Osteocyte (in vitro differentiated cells): ENCODE data around the gene IFIT3. TPM values are rescaled to one million over a fixed set of nuclear protein-coding genes. Genes with fewer than 3 reads are reported as not detected.

ENCODE experiments used
- DNase-seq: peaks from one replicate; pipeline ENCODE4 v3.0.0; 2021; ENCODE audit warnings: mixed read lengths; ENCODE audit not compliant: unreplicated experiment; ENCODE audit errors: extremely low spot score
- H3K27ac Mint-ChIP-seq: one replicate; pipeline ENCODE4 v1.8.0; 2021; ENCODE audit warnings: mild to moderate bottlenecking, mixed read lengths; ENCODE audit not compliant: unreplicated experiment
- H3K27me3 Mint-ChIP-seq: one replicate; pipeline ENCODE4 v1.8.0; 2021; ENCODE audit warnings: mixed read lengths; ENCODE audit not compliant: unreplicated experiment
- H3K36me3 Mint-ChIP-seq: one replicate; pipeline ENCODE4 v1.8.0; 2021; ENCODE audit warnings: mixed read lengths; ENCODE audit not compliant: unreplicated experiment
- H3K4me1 Mint-ChIP-seq: one replicate; pipeline ENCODE4 v1.8.0; 2021; ENCODE audit warnings: mixed read lengths; ENCODE audit not compliant: unreplicated experiment
- H3K4me3 Mint-ChIP-seq: one replicate; pipeline ENCODE4 v1.8.0; 2021; ENCODE audit warnings: mild to moderate bottlenecking, moderate library complexity, mixed read lengths; ENCODE audit not compliant: unreplicated experiment
- H3K9me3 Mint-ChIP-seq: one replicate; pipeline ENCODE4 v1.8.0; 2021; ENCODE audit warnings: mixed read lengths; ENCODE audit not compliant: unreplicated experiment
- CTCF ChIP-seq: fragments of 200-600 bp; sonication (generic); IDR thresholded peaks from 2 replicates; pipeline ENCODE4 v1.5.0; 2021; ENCODE audit warnings: antibody characterized with exemption, mild to moderate bottlenecking, moderate library complexity
- total RNA-seq: library from RNA; stranded (reverse); gene quantifications from 2 replicates; pipeline ENCODE4 v1.2.1, GENCODE V29; 2021

The IFIT3 gene
- total RNA-seq, 1 donor from 2014 or later: 19.9 TPM

- Mint-ChIP-seq H3K4me1 (peaks cover 50% of the 10 kb centered on the region), H3K36me3 (peaks cover 5% of the 10 kb centered on the region), H3K4me3 (peak overlapping the region; percentile 57), H3K27me3 (no peaks in the 10 kb centered on the region), H3K9me3 (peaks cover 4% of the 10 kb centered on the region), H3K27ac (peak overlapping the region; percentile 99)
- DNase-seq: peak; percentile 84
- no peak for TF ChIP-seq CTCF
Observed at GRCh38 chr10:89351780-89352597, 24.2 kb downstream of the IFIT3 start.

- H3K36me3 Mint-ChIP-seq: peaks cover 5% of the 10 kb centered on the region
- peaks cover 4% of the 10 kb centered on the region for H3K9me3 Mint-ChIP-seq
- peaks cover 55% of the 10 kb centered on the region for H3K4me1 Mint-ChIP-seq
- no peak overlapping the region for H3K4me3 Mint-ChIP-seq
- H3K27ac Mint-ChIP-seq: peak overlapping the region; percentile 99
- TF ChIP-seq CTCF: no peak
- no peaks in the 10 kb centered on the region for H3K27me3 Mint-ChIP-seq
- DNase-seq: no peak
Observed at GRCh38 chr10:89352802-89353201, 25.0 kb downstream of the IFIT3 start.

GRCh38 chr10:89355394-89355931, 27.7 kb downstream of the IFIT3 start:
- peaks cover 4% of the 10 kb centered on the region for H3K9me3 Mint-ChIP-seq
- no peak overlapping the region for H3K4me3 Mint-ChIP-seq
- H3K36me3 Mint-ChIP-seq: peaks cover 5% of the 10 kb centered on the region
- H3K27me3 Mint-ChIP-seq: no peaks in the 10 kb centered on the region
- TF ChIP-seq CTCF: no peak
- peaks cover 42% of the 10 kb centered on the region for H3K4me1 Mint-ChIP-seq
- DNase-seq: no peak
- no peak overlapping the region for H3K27ac Mint-ChIP-seq

GRCh38 chr10:89357096-89357495, 29.3 kb downstream of the IFIT3 start:
- Mint-ChIP-seq H3K27ac (no peak overlapping the region), H3K27me3 (no peaks in the 10 kb centered on the region), H3K9me3 (peaks cover 4% of the 10 kb centered on the region), H3K36me3 (peaks cover 5% of the 10 kb centered on the region), H3K4me1 (peaks cover 25% of the 10 kb centered on the region), H3K4me3 (no peak overlapping the region)
- DNase-seq: no peak
- no peak for TF ChIP-seq CTCF

- no peak for DNase-seq
- Mint-ChIP-seq H3K27ac (no peak overlapping the region), H3K4me1 (peaks cover 17% of the 10 kb centered on the region), H3K4me3 (no peak overlapping the region), H3K9me3 (peaks cover 4% of the 10 kb centered on the region), H3K36me3 (peaks cover 5% of the 10 kb centered on the region), H3K27me3 (no peaks in the 10 kb centered on the region)
- TF ChIP-seq CTCF: no peak
Observed at GRCh38 chr10:89357975-89358374, 30.2 kb downstream of the IFIT3 start.
